ENCODE data around the gene TBC1D3G.
"Not testable (repeated sequence)": the region's sequence is repeated elsewhere in the genome, so short reads cannot be mapped to it uniquely, and the experiment has no call there.

DNA sequence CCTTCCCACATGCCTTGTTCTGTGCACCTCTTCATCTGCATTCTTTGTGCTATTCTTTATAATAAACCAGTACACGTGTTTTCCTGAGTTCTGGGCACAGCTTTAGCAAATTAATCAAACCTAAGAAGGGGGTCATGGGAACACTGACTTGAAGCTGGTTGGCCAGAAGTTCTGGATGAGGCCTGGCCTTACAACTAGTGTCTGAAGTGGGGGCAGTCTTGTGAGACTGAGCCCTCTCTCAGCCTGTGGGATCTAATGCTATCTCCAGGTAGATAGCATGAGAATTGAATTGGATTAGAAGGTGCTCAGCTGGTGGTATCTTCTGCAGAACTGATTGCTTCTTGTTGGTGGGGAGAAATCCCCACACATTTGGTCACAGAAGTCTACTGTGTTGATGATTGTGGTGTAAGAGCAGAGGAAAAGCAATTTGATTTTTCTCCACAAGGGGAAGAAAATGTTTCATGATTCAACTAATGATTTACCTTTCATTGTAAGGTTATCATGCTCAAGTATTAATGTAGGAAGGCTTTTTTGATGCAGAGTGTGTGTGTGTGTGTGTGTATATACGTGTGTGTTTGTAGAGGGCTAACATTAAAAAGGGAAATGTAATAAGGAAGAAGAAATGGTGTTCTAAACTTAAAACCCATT, 33.6 kb upstream of the TBC1D3G start:
- TF ChIP-seq, protein P1, sequence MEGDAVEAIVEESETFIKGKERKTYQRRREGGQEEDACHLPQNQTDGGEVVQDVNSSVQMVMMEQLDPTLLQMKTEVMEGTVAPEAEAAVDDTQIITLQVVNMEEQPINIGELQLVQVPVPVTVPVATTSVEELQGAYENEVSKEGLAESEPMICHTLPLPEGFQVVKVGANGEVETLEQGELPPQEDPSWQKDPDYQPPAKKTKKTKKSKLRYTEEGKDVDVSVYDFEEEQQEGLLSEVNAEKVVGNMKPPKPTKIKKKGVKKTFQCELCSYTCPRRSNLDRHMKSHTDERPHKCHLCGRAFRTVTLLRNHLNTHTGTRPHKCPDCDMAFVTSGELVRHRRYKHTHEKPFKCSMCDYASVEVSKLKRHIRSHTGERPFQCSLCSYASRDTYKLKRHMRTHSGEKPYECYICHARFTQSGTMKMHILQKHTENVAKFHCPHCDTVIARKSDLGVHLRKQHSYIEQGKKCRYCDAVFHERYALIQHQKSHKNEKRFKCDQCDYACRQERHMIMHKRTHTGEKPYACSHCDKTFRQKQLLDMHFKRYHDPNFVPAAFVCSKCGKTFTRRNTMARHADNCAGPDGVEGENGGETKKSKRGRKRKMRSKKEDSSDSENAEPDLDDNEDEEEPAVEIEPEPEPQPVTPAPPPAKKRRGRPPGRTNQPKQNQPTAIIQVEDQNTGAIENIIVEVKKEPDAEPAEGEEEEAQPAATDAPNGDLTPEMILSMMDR (conservative IDR thresholded peaks at IDR 0.05; ENCODE audit: low read depth, low read length), result not testable (repeated sequence)
- TF ChIP-seq POLR2A (IDR thresholded peaks at IDR 0.05; ENCODE audit: low read depth, low read length); CEBPB (IDR thresholded peaks at IDR 0.05; ENCODE audit: low read depth, low read length); CHD1 (IDR thresholded peaks at IDR 0.05; ENCODE audit: low read depth, low read length); RAD21 (IDR thresholded peaks at IDR 0.05; ENCODE audit: low read length); RCOR1 (IDR thresholded peaks at IDR 0.05; ENCODE audit: insufficient replicate concordance, low read length); USF2 (IDR thresholded peaks at IDR 0.05; ENCODE audit: low read depth, low read length): not testable (repeated sequence)
